GM18870 (cell line): ENCODE measurements around the gene ETFA.

Source experiments
- ATAC-seq: cut with Tn5 transposase; IDR thresholded peaks from one replicate; pipeline ENCODE4 v1.9.1; 2021; ENCODE audit warnings: moderate library complexity; ENCODE audit not compliant: unreplicated experiment

Gene ETFA

GRCh38 chr15:76340803-76341365 lies 29.6 kb upstream of the ETFA start:
- ATAC-seq: no peak

GRCh38 chr15:76340198-76340802 lies 29.0 kb upstream of the ETFA start:
- ATAC-seq: no peak

DNA sequence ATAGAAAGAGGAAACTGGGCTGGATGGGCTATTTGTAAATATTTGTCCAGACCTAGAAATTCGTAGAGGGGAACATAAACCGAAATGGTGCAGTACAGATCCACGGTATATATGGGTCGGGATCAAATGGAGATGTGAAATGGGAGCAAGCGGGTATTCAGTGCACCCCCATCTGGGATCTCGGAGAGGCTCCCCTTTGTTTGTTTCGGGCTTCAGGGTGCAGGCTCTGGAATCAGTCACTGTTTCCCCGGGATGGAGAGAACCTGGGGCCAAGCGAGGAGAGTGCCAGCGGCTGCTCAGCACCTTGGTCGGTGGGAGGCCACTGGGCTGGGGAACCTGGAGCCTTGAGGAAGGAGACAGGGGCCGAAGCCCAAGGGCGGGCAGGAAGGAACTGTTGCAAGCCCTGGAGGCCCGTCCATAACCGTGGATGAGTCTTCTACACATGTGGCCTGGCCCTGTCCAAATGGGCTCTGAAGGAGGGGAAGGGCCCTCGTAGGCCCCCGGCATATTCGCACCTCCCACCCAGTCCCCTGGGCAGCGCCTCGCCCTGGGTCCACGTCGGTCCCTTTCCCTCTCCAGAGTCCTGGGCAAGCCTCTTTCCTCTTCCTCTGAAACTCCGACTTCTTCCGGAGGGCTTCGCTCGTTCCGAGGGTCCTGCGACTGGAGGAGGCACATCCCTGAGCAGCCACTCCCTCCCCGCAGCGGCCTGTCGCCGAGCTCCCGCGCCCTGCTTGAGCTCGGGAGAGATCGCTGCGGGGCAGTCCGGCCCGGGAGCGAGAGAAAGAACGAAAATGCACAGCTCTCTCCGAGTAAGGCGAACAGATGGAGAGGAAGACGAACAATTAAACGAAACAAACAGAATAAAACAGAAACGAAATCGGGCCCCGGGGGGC lies 28.3 kb upstream of the ETFA start:
- no peak for ATAC-seq

- no peak for ATAC-seq
Observed at GRCh38 chr15:76338486-76339304, 27.4 kb upstream of the ETFA start.

DNA sequence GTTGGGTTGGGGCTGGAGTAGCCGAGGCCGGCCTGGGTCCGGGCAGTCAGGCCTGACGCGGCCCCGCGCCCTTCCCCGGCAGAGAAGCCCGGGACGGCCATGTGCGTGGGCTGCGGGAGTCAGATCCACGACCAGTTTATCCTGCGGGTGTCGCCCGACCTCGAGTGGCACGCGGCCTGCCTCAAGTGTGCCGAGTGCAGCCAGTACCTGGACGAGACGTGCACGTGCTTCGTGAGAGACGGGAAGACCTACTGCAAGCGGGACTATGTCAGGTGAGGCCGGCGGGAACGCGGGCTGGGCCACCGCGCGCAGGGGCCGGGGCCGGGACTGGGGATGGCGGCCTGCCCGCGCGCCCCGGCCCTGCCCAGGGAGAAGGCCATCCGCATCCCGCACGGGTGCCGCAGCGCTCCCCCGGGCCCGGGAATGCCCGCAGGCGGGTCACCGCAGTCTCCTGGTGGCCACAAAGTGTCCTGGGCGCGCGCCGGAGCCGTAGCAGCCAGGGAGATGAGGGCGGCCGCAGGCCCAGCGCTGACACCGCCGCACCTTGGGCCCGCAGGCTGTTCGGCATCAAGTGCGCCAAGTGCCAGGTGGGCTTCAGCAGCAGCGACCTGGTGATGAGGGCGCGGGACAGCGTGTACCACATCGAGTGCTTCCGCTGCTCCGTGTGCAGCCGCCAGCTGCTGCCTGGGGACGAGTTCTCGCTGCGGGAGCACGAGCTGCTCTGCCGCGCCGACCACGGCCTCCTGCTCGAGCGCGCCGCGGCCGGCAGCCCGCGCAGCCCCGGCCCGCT lies 26.6 kb upstream of the ETFA start:
- no peak for ATAC-seq

DNA sequence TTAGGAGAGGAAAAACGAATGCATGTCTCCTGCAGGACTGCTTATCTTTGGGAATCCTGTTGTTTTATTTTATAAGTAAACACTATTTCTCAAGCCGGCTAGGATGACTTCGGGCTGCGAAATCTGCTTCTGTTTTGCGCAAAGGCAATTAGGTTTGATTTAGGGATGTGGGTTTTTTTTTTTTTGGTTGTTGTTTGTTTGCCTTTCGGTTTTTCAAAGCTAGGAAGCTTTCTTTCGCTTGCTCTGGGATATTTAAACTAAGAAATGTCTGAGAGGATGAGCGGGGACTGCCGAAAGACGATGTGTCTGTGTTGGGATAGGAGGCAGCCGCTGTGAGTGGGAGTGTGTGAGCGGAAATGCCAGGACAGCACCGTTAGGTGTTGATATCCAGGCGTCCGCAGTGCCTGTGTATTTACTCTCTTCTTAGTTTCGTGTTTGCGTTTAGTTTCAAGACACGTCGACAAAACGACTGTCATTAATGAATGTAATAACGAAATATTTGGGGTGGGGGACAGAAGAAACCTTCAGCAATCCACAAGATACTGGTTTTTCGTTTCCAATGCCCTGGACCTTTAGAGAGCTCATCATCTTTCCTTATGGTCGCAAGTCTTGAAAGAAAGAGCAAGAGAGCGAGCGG lies 25.9 kb upstream of the ETFA start:
- no peak for ATAC-seq

GRCh38 chr15:76336254-76337058 lies 25.2 kb upstream of the ETFA start, which contains the start of gene ISL2:
ISL2 (plus strand) TSS chr15:76336773; CDS start chr15:76336884, 111 bp downstream.
- no peak for ATAC-seq

DNA sequence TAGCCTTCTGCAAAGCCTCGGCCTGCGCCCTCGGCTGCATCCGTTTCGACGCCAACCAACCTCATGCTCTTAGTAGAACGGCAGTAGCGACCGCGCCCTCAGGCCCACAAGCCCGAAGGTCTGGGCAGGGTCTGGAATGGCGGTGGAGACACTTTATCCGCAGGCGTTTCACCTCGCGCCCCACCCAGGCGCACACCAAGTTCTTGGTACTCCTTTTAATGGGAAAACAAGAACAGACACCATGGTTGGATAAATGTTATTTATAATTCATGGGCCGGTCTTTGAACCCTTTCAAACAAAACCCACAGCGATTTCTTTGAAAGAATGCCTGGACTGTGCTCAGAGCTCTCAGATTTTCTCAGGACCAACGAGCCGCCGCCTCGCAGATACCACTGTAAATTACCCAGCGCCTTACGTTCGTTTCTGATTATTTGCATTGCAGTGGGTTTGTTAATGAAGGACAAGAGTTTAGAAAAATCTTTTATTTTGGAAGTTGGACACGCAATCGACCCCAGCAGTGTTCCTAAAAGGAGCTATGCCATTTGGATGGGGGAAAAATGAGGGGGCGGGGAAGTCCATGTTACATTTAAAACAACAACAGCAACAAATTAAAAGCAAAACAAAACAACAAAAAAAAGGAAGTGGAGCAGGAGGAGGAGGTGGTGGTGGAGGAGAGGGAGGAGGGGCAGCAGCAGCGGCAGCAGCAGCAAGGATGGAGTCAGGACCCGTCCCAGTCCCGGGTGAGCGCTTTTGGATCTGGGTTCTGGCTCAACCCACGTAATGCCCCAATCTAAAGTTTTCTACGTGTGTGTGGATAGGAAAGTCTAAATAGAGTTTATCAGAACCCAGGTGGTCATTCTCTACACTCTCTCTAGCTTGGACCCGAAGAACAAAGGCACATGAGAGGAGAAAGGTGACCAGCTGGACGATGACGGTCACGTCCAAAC lies 24.3 kb upstream of the ETFA start:
- no peak for ATAC-seq

GRCh38 chr15:76334438-76335306 lies 23.4 kb upstream of the ETFA start:
- ATAC-seq: no peak

GRCh38 chr15:76333720-76334437 lies 22.6 kb upstream of the ETFA start:
- no peak for ATAC-seq

DNA sequence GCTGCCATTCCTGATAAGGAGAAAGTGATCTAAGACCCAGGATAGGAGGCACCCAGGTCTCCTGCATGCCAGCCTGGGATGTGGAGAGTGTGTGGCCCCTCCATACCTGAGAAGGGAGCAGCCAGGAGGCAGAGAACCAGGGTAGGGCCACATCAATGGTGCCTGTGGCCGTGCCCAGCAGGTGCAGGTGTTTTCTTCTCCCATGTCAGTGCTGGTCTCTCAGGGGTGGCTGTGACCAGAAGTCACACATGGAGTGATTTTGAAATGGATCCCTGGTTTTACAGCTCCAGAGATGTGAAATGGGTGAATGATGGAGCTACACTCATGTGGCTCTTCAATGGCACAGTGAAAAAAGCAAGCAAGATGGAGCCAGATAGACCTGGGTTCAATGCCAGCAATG lies 22.0 kb upstream of the ETFA start:
- no peak for ATAC-seq

GRCh38 chr15:76332796-76333195 lies 21.5 kb upstream of the ETFA start:
- ATAC-seq: no peak

- no peak for ATAC-seq
Observed at GRCh38 chr15:76330080-76330680, 18.9 kb upstream of the ETFA start.

DNA sequence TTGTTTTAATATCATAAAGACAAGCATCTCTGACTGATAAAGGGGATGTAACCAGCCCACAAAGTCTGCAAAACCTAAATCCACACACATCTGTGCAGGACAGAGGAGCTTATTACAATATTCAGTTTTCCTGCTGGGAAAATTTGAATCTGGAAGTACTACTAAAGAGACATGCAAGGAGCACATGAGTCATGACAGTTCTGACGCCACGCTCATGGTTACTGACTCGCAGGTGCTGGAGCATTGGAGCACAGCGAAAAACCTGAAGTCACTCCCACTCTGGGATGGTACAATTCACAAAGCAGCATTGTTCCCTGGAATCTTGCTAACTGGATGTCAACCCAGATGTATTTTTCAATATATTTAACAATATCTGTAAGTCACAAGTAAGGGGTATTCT lies 17.7 kb upstream of the ETFA start:
- ATAC-seq: no peak

- ATAC-seq: no peak
Observed at GRCh38 chr15:76328106-76328696, 16.9 kb upstream of the ETFA start.
